K562 (cell line): ENCODE measurements around the gene HMCN1. TPM values are rescaled to one million over a fixed set of nuclear protein-coding genes. Genes with fewer than 3 reads are reported as not detected.

Experiments
- ATAC-seq: fragments of 200-7000 bp; cut with Tn5 transposase; 3 replicates; pipeline ENCODE4 v1.9.1; 2020; ENCODE audit warnings: moderate library complexity
- BruUV-seq: library from RNA; stranded (reverse); fragments of 400-500 nt; replicated peaks from 2 replicates; lab custom pipeline; 2021; lab: Mats Ljungman, UMichigan
- CTCF ChIA-PET: fragments of 300-600 bp; formaldehyde crosslinking; extraction: SDS; loops from one replicate; lab custom pipeline; 2021; ENCODE audit warnings: low intra/inter-chr PET ratio; lab: Yijun Ruan, JAX
- POLR2A ChIA-PET: fragments of 300-600, 350-650 bp; sonication (Branson Sonifier 250); formaldehyde crosslinking; extraction: SDS; loops from one replicate; lab custom pipeline; 2021; ENCODE audit warnings: antibody characterized with exemption, inconsistent platforms; lab: Yijun Ruan, JAX
- DNase-seq, 4 experiments: peaks; one replicate each; pipeline versions ENCODE4 v3.0.0 to v3.0.0-alpha.2; 2011 to 2018; ENCODE audit warnings: low spot score in 3 of 4, mixed read lengths in 3 of 4; ENCODE audit errors: extremely low read depth in 1 of 4
- FAIRE-seq: peaks from 2 replicates; lab custom pipeline; 2011; peaks lifted over from hg19 to GRCh38; lab: Jason Lieb, UNC
- H2AFZ ChIP-seq: 2 replicates; pipeline ENCODE4 v1.6.0; 2011; ENCODE audit warnings: low read depth, low read length, control low read depth, inconsistent platforms
- H3K27ac ChIP-seq: fragments of 200-600 bp; 3 replicates; pipeline ENCODE4 v1.8.0; 2011; ENCODE audit warnings: low read depth, mild to moderate bottlenecking, control low read depth, inconsistent platforms, low read length, moderate library complexity, mixed read lengths; ENCODE audit errors: extremely low read depth
- H3K27me3 ChIP-seq, 2 experiments: fragments of 300-600 bp in 1 of 2; 2 replicates in 1 of 2; 3 replicates in 1 of 2; pipeline versions ENCODE4 v1.6.0 to v1.8.0; 2011; ENCODE audit warnings: inconsistent platforms in 2 of 2, low read length in 2 of 2, mild to moderate bottlenecking in 1 of 2, mixed read lengths in 1 of 2, moderate library complexity in 1 of 2; ENCODE audit not compliant: control insufficient read depth in 2 of 2, insufficient read depth in 2 of 2
- H3K36me3 ChIP-seq: fragments of 300-600 bp; 3 replicates; pipeline ENCODE4 v1.8.0; 2011; ENCODE audit warnings: mild to moderate bottlenecking, low read length, inconsistent platforms; ENCODE audit not compliant: control insufficient read depth, insufficient read depth
- H3K4me1 ChIP-seq, 2 experiments: fragments of 200-600 bp in 1 of 2; replicated peaks in 1 of 2; 2 replicates in 1 of 2; 3 replicates in 1 of 2; pipeline versions ENCODE4 v1.5.1 to v1.8.0; 2011; ENCODE audit warnings: inconsistent platforms in 2 of 2, low read length in 2 of 2, mild to moderate bottlenecking in 1 of 2, mixed read lengths in 1 of 2, moderate library complexity in 1 of 2; ENCODE audit not compliant: control insufficient read depth in 2 of 2, insufficient read depth in 2 of 2
- H3K4me2 ChIP-seq: 2 replicates; pipeline ENCODE4 v1.6.1; 2011; ENCODE audit warnings: low read length, control low read depth, inconsistent platforms, mixed read lengths; ENCODE audit not compliant: insufficient read depth
- H3K4me3 ChIP-seq: fragments of 200-600 bp; sonication (generic), shearing (Covaris generic); 2 replicates; pipeline ENCODE4 v1.5.1; 2016; ENCODE audit warnings: control low read depth, inconsistent platforms
- H3K79me2 ChIP-seq: fragments of 200-600 bp; 3 replicates; pipeline ENCODE4 v1.8.0; 2011; ENCODE audit warnings: low read length, inconsistent platforms; ENCODE audit not compliant: control insufficient read depth, insufficient read depth
- H3K9ac ChIP-seq, 2 experiments: 2 replicates each; pipeline versions ENCODE4 v1.6.0 to v1.6.1; 2011; ENCODE audit warnings: low read depth in 2 of 2, low read length in 2 of 2, control low read depth in 1 of 2, inconsistent platforms in 1 of 2, mild to moderate bottlenecking in 1 of 2, mixed read lengths in 1 of 2; ENCODE audit not compliant: insufficient read depth in 1 of 2
- H3K9me1 ChIP-seq: one replicate; pipeline ENCODE4 v1.6.0; 2011; ENCODE audit warnings: inconsistent platforms, mild to moderate bottlenecking, low read length, moderate library complexity; ENCODE audit not compliant: control insufficient read depth, insufficient read depth
- H3K9me3 ChIP-seq: replicated peaks from 2 replicates; pipeline ENCODE4 v1.5.1; 2011; ENCODE audit warnings: low read depth, low read length, inconsistent platforms; ENCODE audit not compliant: control insufficient read depth, insufficient read depth
- H4K20me1 ChIP-seq: replicated peaks from 2 replicates; pipeline ENCODE4 v1.6.1; 2011; ENCODE audit warnings: low read length, inconsistent platforms, mixed read lengths; ENCODE audit not compliant: control insufficient read depth, insufficient read depth
- BRD9 ChIP-seq: fragments of 450-650 bp; IDR thresholded peaks from 2 replicates; pipeline ENCODE4 v1.6.1; 2018; ENCODE audit warnings: low read depth; ENCODE audit not compliant: partially characterized antibody
- CXXC5 ChIP-seq: fragments of 250-450 bp; sonication (Bioruptor Pico); IDR thresholded peaks from 2 replicates; pipeline ENCODE4 v1.8.0; 2022; ENCODE audit warnings: inconsistent platforms, mild to moderate bottlenecking, moderate library complexity
- DNMT1 ChIP-seq: fragments of 450-650 bp; IDR thresholded peaks from 2 replicates; pipeline ENCODE4 v1.6.1; 2016; ENCODE audit warnings: antibody characterized with exemption, mild to moderate bottlenecking
- EHMT2 ChIP-seq: fragments of 450-650 bp; IDR thresholded peaks from 2 replicates; pipeline ENCODE4 v1.6.1; 2018; ENCODE audit warnings: antibody characterized with exemption
- ELK3 ChIP-seq: fragments of 450-650 bp; formaldehyde crosslinking; IDR thresholded peaks from 2 replicates; pipeline ENCODE4 v1.4.0; 2020; ENCODE audit warnings: mild to moderate bottlenecking
- HDAC3 ChIP-seq: fragments of 450-650 bp; IDR thresholded peaks from 2 replicates; pipeline ENCODE4 v1.6.1; 2018; ENCODE audit warnings: borderline replicate concordance, mild to moderate bottlenecking, moderate library complexity; ENCODE audit not compliant: partially characterized antibody
- HMGN3 ChIP-seq: IDR thresholded peaks from 2 replicates; pipeline ENCODE4 v1.6.1; 2011; ENCODE audit warnings: borderline replicate concordance, low read depth, mild to moderate bottlenecking, mixed read lengths, low read length; ENCODE audit not compliant: insufficient read length; ENCODE audit errors: extremely low read depth
- L3MBTL2 ChIP-seq: fragments of 450-650 bp; IDR thresholded peaks from 2 replicates; pipeline ENCODE4 v1.6.1; 2016; ENCODE audit warnings: mild to moderate bottlenecking, moderate library complexity
- NFIX ChIP-seq: fragments of 250-450 bp; sonication (Bioruptor Pico); IDR thresholded peaks from 2 replicates; pipeline ENCODE4 v1.4.0; 2020; ENCODE audit warnings: low read depth, mild to moderate bottlenecking, moderate library complexity
- RBM22 ChIP-seq: fragments of 200-400 bp; formaldehyde crosslinking; IDR thresholded peaks from 2 replicates; pipeline ENCODE4 v1.6.1; 2018; ENCODE audit warnings: low read length, low read depth; ENCODE audit not compliant: poor library complexity, severe bottlenecking
- RFX1 ChIP-seq: fragments of 450-650 bp; IDR thresholded peaks from 2 replicates; pipeline ENCODE4 v1.6.1; 2016; ENCODE audit warnings: mild to moderate bottlenecking, moderate library complexity
- ZKSCAN8 ChIP-seq: fragments of 200-800 bp; sonication (Bioruptor generic); IDR thresholded peaks from 2 replicates; pipeline ENCODE4 v1.6.1; 2016; ENCODE audit warnings: missing genetic modification characterization, missing compliant biosample characterization
- ZNF239 ChIP-seq: fragments of 250-450 bp; sonication (Bioruptor Pico); IDR thresholded peaks from 2 replicates; pipeline ENCODE4 v1.4.0; 2020; ENCODE audit warnings: mild to moderate bottlenecking
- ZNF764 ChIP-seq: fragments of 250-450 bp; sonication (Bioruptor Pico); IDR thresholded peaks from 2 replicates; pipeline ENCODE4 v1.4.0; 2020; ENCODE audit warnings: low read depth, mild to moderate bottlenecking, moderate library complexity
- ZNF778 ChIP-seq: fragments of 450-650 bp; formaldehyde crosslinking; IDR thresholded peaks from 2 replicates; pipeline ENCODE4 v1.4.0; 2020; ENCODE audit warnings: mild to moderate bottlenecking, moderate library complexity
- WGBS: fragments of 100-300 bp; shearing (Covaris generic); methylation state at CpG from one replicate; pipeline ENCODE4 v1.1.6; 2016; ENCODE audit warnings: low coverage, mixed read lengths; ENCODE audit not compliant: insufficient coverage; ENCODE audit errors: missing lambda C conversion rate; 5-methylcytosine and 5-hydroxymethylcytosine counted together
- in situ Hi-C: fragments of 300-500 bp; cut with MboI; formaldehyde crosslinking; loops from 4 replicates; pipeline ENCODE4 v1.15.0; 2018; ENCODE audit warnings: inconsistent platforms, mixed read lengths
- intact Hi-C: fragments of 100-400 bp; cut with micrococcal nuclease; formaldehyde crosslinking; loops from 2 replicates; pipeline ENCODE4 v1.14.2; 2022
- polyA plus RNA-seq, 8 experiments: library from polyadenylated mRNA; depleted of rRNA in 4 of 8; stranded (reverse) in 5 of 8; unstranded in 3 of 8; fragments of >200 nt; fragmentation: Nextera tagmentation in 2 of 8; fragmentation: Illumina TruSeq in 1 of 8; extraction: Ambion mirVana in 2 of 8; extraction: Trizol in 1 of 8; gene quantifications; 2 replicates each; pipeline versions ENCODE4 v1.2.1 to v1.2.3, GENCODE V29; 2011 to 2014; ENCODE audit warnings: inconsistent platforms in 1 of 8, missing spikeins in 1 of 8
- total RNA-seq, 7 experiments: library from RNA; depleted of rRNA in 6 of 7; stranded (reverse); fragments of >200 nt in 6 of 7; fragmentation: Illumina TruSeq in 2 of 7; extraction: Trizol in 2 of 7; gene quantifications; 2 replicates each; pipeline versions ENCODE4 v1.2.1 to v1.2.3, GENCODE V29; 2011 to 2021; ENCODE audit warnings: low replicate concordance in 1 of 7
- TF ChIP-seq, protein P1 (sequence below): sonication (generic); formaldehyde crosslinking; IDR thresholded peaks from 2 replicates; pipeline ENCODE4 v1.8.1; 2023; ENCODE audit warnings: missing genetic modification reagents, mild to moderate bottlenecking, borderline replicate concordance

HMCN1 gene
- total and polyA plus RNA-seq, 9 of the 15 experiments (the other 6 are each of a cell fraction or from before 2014, with no cell fraction given): 0.07 to 0.36 (median 0.21) TPM

DNA sequence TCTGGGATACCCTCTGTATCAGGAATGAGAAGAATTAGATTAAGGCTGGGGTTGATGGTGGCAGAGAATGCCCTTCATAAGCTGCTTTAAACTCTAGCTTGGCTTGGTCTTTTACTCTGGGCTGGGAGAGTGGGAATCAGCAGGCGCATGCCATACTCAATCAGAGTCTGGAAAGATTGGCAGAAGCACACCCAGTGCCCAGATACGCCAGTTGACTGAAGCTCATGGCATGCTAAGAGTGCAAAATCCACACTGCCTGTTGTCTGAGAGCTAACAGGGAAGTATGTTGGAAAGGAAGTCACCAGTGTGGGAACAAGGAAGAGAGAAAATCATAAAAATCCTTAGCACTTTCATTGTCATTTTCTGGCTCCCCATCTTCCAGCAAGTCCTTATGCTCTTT is 53.0 kb downstream of the HMCN1 start (continued):
- TF ChIP-seq, protein P1, sequence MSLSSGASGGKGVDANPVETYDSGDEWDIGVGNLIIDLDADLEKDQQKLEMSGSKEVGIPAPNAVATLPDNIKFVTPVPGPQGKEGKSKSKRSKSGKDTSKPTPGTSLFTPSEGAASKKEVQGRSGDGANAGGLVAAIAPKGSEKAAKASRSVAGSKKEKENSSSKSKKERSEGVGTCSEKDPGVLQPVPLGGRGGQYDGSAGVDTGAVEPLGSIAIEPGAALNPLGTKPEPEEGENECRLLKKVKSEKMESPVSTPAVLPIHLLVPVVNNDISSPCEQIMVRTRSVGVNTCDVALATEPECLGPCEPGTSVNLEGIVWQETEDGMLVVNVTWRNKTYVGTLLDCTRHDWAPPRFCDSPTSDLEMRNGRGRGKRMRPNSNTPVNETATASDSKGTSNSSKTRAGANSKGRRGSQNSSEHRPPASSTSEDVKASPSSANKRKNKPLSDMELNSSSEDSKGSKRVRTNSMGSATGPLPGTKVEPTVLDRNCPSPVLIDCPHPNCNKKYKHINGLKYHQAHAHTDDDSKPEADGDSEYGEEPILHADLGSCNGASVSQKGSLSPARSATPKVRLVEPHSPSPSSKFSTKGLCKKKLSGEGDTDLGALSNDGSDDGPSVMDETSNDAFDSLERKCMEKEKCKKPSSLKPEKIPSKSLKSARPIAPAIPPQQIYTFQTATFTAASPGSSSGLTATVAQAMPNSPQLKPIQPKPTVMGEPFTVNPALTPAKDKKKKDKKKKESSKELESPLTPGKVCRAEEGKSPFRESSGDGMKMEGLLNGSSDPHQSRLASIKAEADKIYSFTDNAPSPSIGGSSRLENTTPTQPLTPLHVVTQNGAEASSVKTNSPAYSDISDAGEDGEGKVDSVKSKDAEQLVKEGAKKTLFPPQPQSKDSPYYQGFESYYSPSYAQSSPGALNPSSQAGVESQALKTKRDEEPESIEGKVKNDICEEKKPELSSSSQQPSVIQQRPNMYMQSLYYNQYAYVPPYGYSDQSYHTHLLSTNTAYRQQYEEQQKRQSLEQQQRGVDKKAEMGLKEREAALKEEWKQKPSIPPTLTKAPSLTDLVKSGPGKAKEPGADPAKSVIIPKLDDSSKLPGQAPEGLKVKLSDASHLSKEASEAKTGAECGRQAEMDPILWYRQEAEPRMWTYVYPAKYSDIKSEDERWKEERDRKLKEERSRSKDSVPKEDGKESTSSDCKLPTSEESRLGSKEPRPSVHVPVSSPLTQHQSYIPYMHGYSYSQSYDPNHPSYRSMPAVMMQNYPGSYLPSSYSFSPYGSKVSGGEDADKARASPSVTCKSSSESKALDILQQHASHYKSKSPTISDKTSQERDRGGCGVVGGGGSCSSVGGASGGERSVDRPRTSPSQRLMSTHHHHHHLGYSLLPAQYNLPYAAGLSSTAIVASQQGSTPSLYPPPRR (CRISPR knock-in tag): no peak

DNA sequence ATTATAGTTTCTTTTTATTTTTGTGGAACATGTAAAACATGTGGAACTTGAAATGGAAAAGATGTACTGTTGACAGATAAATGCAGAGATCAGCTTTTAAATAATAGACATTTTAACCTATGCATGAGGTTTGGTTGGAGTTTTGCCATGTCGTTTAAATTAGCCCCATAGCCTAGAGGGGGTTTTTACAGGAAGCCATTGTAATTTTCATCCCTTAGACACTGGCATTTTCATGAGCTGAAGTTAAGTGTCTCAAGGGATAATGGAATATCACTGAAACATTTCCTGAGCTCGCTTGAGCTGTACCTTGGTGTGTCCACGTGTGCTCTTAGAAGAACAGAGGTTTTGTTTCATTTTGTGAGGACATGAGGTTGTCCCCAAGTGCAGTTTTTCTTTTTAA is 54.2 kb downstream of the HMCN1 start:
- Histone ChIP-seq H3K27ac (no peak overlapping the region), H3K9me3 (no peaks in the 10 kb centered on the region), H3K4me1 (no peaks in the 10 kb centered on the region; a peak in 1 of 5 replicates), H3K27me3 (no peaks in the 10 kb centered on the region), H4K20me1 (no peaks in the 10 kb centered on the region), H3K9me1 (no peaks in the 10 kb centered on the region), H3K79me2 (no peaks in the 10 kb centered on the region), H3K4me2 (no peak overlapping the region), H2AFZ (no peak overlapping the region), H3K36me3 (no peaks in the 10 kb centered on the region), H3K4me3 (no peak overlapping the region), H3K9ac (no peak overlapping the region)
- POLR2A ChIA-PET: interaction anchor here (0.6 kb wide), 1 partner anchor 355 kb away, joined by 3 read pairs; no protein-coding TSS in a partner anchor
- no peak for ATAC-seq
- WGBS: 0% methylated on average over 3 of the region's 3 CpGs
- no peak for FAIRE-seq
- in situ Hi-C loops (no loop called here), intact Hi-C loops (no loop called here)
- BruUV-seq: no TSS peak
- DNase-seq: no peak
- CTCF ChIA-PET: no interaction called here
- TF ChIP-seq L3MBTL2: no peak
- no peak for TF ChIP-seq ZNF778 (CRISPR knock-in tag)
- TF ChIP-seq ELK3 (CRISPR knock-in tag): no peak
- no peak for TF ChIP-seq RFX1
- no peak for TF ChIP-seq HDAC3
- TF ChIP-seq ZNF764: no peak
- TF ChIP-seq EHMT2: no peak
- TF ChIP-seq RBM22: no peak
- no peak for TF ChIP-seq HMGN3
- no peak for TF ChIP-seq DNMT1
- TF ChIP-seq NFIX (CRISPR knock-in tag): no peak
- TF ChIP-seq CXXC5: no peak
- no peak for TF ChIP-seq BRD9
- no peak for TF ChIP-seq ZKSCAN8 (CRISPR knock-in tag)
- no peak for TF ChIP-seq ZNF239
